ENCODE measurements around the gene METTL9.
"Not testable (repeated sequence)": the region's sequence is repeated elsewhere in the genome, so short reads cannot be mapped to it uniquely, and the experiment has no call there.

METTL9 gene

GRCh38 chr16:21599122-21600030 lies at the start of gene METTL9:
METTL9 (plus strand) TSS chr16:21599577; CDS start chr16:21599734, 157 bp downstream.
- DNase-seq: peak; percentile 94

DNA sequence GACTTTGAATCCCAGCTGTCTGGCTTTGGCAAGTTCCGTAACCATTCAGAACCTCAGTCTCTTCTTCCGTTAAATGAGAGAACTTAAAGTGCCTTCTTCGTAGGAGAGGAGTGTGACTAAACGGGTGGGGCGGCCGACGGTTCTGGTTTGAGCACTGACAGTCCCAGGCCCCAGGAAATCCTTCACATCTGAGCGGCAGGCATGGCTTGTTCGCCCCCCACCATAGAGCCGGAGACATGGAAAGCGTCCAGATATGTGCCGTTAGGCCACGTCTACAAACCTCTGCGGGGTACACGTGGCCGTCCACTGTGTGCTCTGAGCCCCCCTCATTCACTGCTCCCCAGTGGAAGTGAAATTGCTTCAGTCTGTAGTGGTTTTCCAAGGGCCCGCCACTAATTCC lies 49.4 kb upstream of the METTL9 start:
- not testable (repeated sequence) for DNase-seq

DNA sequence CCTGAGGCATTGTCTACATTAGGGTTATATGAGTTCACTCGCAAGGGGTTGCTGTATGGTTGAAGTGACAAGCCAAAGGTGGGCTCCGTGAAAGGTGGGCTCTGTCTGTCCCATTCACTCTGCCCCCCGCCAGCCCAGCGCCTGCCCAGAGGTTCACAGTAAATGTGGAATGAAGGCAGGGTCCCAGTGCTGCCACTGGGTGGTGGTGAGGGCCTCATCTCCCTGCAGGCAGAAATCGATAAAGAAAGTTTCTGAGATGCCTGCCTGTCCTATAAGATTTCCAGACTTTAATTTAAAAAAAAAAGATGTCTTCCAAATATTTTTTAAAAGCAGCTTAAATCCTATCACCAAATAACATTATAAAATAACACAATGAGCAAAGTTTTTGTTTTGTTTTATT lies 48.9 kb upstream of the METTL9 start:
- not testable (repeated sequence) for DNase-seq

DNA sequence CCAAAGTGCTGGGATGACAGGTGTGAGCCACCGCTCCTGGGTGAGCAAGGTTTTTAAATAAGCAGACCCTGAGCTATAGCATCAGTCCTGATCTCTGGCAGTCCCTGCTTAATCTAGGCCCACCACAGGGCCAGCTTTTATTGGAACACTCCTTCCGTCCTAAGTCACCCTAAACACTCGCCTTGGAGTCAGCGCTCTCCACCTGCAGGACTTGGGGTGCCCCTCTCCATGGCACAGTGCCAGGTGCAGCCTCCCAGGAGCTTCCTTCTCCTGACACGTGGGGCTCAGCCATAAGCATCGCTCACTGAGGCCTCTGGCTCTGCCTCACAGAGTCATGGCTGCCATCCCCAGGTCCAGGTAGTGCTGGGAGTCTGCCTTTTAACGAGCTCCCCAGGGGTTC lies 48.3 kb upstream of the METTL9 start:
- DNase-seq: not testable (repeated sequence)

DNA sequence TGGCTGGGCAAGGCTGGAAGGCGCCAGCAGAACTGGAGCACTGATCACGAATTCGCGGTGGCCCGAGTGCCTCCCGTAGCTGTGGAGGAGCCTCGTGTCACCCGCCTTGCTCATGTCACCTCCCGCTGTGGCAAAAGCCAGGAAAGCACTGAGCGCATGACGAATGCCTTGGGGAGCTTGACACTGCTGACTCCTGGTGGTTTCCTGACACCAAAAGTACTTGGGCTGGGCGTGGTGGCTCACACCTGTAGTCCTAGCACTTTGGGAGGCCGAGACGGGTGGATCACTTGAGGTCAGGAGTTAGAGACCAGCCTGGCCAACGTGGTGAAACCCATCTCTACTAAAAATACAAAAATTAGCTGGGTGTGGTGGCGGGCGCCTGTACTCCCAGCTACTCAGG lies 47.8 kb upstream of the METTL9 start:
- not testable (repeated sequence) for DNase-seq

DNA sequence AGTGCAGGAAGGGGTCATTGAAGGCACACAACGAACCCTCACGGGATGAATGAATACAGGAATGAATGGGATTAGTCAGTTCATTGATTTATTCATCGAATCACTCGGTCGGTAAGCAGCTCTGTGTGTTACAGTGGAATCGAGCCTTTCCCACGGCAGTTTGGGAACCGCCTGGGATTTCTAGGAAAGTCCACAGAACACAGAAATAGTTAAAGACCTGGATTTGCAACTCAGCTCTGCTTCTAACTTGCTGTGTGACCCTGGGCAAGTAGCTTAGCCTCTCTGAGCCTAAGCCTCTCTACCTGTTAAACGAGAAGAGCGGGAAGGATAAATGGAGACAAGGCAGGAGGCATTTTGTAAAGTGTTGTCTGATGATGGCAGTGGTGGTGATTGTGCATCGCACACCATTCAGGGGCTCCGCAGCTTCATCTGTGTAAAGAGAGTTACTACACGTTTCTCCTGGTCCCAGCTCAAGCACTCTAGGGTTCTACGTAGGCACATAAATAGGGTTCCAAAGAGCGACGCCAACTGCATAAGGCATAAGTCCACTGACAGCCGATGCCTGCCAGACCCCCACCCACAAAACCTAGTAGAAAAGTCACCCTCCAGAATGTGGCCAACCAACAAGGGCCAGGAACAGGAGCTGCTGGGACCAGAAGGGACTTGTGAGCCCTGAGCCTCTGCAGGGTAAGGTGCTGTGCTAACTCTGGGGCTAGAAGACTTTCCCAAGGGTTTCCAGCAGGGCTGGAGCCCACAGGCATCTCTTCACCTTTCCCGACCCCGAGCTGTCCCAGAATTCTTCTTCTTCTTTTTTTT lies 45.7 kb upstream of the METTL9 start:
- DNase-seq: not testable (repeated sequence)

- peak; percentile 85 for DNase-seq
These were observed 44.4 kb upstream of the METTL9 start for GRCh38 chr16:21554795-21555585.

- not testable (repeated sequence) for DNase-seq
These were observed 43.8 kb upstream of the METTL9 start for GRCh38 chr16:21555621-21556020.

- DNase-seq: not testable (repeated sequence)
These were observed 43.3 kb upstream of the METTL9 start for GRCh38 chr16:21556026-21556595.

DNA sequence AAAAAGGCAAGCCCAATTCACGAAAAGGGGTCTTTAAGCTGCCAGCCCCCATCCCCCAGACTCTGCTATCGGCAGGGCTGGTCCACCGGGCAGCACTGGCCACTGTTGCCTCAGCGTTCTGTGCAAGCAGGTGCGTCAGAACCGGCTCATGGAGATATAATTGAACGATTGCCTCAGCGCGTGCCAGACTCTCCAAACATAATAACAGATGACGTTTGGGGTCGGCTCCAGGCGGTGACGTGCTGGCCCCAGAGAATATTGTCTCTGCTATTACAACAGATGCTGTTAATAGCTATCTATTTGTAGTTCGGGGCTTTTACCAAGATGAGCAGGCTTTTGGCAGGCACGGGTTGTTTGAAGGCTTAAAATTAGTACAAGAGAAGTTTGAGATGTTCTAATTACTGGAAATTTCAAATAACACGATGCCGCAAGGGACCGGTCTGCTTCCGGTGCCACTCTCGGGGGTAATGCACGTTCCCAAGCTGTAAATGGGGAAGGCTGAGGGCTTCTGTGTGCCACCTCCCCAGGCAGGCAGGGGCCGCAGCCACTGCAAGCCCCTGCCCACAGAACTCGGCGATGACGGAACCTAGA lies 42.6 kb upstream of the METTL9 start:
- DNase-seq: not testable (repeated sequence)

DNA sequence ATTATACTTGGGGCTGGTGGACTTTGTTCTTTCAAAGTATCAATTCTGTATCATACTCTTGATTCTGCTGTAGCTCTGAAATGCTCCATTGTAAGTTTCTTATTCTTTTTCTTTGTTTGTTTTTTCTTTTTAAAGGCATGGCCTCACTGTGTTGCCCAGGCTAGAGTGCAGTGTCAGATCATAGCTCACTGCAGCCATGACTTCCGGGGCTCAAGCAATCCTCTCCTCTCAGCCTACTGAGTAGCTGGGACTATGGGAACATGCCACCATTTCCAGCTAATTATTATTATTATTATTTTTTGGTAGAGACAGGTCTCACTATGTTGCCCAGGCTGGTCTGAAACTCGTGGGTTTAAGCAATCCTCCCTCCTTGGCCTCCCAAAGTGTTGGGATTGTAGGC lies 38.9 kb upstream of the METTL9 start:
- no peak for DNase-seq

GRCh38 chr16:21563676-21564075 lies 35.7 kb upstream of the METTL9 start:
- DNase-seq: no peak

DNA sequence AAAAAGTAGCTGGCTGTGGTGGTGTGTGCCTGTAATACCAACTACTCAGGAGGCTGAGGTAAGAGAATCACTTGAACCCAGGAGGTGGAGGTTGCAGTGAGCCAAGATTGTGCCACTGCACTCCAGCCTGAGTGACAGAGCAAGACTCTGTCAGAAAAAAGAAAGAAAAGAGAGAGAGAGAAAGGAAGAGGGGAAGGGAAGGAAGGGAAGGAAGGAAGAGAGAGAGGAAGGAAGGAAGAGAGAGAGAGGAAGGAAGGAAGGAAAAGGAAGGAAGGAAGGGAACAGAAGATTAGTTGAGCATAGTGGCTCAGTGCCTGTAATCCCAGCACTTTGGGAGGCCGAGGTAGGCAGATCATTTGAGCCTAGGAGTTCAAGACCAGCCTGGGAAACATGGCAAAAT lies 35.0 kb upstream of the METTL9 start:
- not testable (repeated sequence) for DNase-seq

GRCh38 chr16:21565507-21565860 lies 33.9 kb upstream of the METTL9 start:
- DNase-seq: no peak

GRCh38 chr16:21565861-21566669 lies 33.3 kb upstream of the METTL9 start:
- no peak for DNase-seq

DNA sequence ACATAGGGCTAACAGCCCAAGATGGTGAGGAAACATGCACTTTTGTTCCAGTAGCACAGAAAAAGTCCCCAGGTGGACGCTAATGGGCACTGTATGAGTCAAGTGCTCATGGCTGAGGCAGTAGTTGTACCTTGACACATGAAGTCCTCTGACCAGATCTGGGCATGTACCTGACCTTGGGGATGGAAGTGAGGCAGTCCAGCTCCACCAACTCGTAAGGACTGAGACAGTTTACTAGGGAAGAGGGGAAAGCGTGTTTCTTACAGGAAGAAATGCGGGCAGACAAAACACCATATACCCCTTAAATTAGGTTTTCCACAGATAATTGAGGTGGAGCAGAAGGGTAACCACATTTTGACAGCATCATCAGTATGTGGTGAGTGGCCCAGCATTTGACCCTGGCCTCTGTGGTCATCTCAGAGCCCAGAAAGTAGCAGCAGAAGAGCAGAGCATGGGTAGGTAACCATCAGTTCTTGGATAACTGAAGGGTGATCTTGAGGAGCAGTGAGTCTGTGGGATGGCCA lies 32.4 kb upstream of the METTL9 start:
- DNase-seq: no peak

GRCh38 chr16:21567496-21567895 lies 31.9 kb upstream of the METTL9 start:
- not testable (repeated sequence) for DNase-seq

DNA sequence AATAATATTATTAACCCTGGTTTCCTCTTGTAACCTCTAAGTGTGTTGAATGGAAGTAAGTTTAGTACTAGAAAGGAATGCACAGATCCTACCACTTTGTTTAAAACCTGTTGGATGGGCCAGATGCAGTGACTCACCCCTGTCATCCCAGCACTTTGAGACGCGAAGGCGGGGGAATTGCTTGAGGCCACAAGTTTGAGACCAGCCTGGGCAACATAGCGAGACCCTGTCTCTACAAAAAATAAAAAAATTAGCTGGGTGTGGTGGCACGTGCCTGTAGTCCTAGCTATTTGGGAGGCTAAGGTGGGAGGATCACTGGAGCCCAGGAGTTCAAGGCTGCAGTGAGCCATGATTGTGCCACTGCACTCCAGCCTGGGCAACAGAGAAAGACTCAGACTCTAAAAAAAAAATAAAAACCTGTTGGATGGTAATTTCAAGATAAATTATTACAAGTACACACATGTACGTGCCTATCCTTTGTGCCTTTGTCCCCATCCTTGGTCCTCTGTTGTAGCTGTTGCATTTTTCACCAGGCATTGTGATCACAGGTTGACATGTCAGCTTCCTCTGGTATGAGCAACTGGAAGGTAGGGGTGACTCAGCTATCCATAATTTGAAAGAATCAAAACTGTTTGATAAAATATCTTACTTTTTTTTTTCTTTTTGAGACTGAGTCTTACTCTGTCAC lies 30.7 kb upstream of the METTL9 start:
- DNase-seq: no peak

- no peak for DNase-seq
These were observed 28.7 kb upstream of the METTL9 start for GRCh38 chr16:21570676-21571017.

DNA sequence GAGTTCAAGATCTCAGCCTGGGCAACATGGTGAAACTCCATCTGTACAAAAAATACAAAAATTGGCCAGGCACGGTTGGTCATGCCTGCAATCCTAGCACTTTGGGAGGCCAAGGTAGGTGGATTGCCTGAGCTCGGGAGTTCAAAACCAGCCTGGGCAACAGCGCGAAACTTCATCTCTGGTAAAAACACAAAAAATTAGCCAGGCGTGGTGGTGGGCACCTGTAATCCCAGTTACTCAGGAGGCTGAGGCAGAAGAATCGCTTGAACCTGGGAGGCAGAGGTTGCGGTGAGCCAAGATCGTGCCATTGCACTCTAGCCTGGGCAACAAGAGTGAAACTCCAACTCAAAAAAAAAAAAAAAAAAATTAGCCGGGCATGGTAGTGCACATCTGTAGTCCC lies 25.9 kb upstream of the METTL9 start:
- not testable (repeated sequence) for DNase-seq

- DNase-seq: no peak
These were observed 25.0 kb upstream of the METTL9 start for GRCh38 chr16:21574372-21574771.

Measured in CD4-positive, alpha-beta T cell treated with Interleukin-4 for 4 hours (primary cell).